Nephron (organoid): ENCODE measurements around the gene TMBIM1.

ENCODE experiments used
- H3K27ac Mint-ChIP-seq, 3 experiments: 2 replicates each; pipeline ENCODE4 v1.8.0; 2020; ENCODE audit warnings: mixed read lengths in 3 of 3, mild to moderate bottlenecking in 2 of 3, moderate library complexity in 1 of 3
- H3K27me3 Mint-ChIP-seq: 2 replicates; pipeline ENCODE4 v1.8.0; 2021; ENCODE audit warnings: low read depth, mild to moderate bottlenecking, moderate library complexity, mixed read lengths
- H3K36me3 Mint-ChIP-seq: 2 replicates; pipeline ENCODE4 v1.8.0; 2020; ENCODE audit warnings: low read depth, mixed read lengths
- H3K4me1 Mint-ChIP-seq: 2 replicates; pipeline ENCODE4 v1.8.0; 2020; ENCODE audit warnings: mixed read lengths
- H3K4me3 Mint-ChIP-seq, 3 experiments: 2 replicates each; pipeline ENCODE4 v1.8.0; 2020; ENCODE audit warnings: mild to moderate bottlenecking in 3 of 3, mixed read lengths in 3 of 3, moderate library complexity in 2 of 3
- H3K9me3 Mint-ChIP-seq: 2 replicates; pipeline ENCODE4 v1.8.0; 2020; ENCODE audit warnings: mixed read lengths
- CTCF ChIP-seq, 3 experiments: fragments of 200-600 bp; sonication (generic); IDR thresholded peaks; one replicate each; pipeline ENCODE4 v1.5.0; 2021; ENCODE audit warnings: antibody characterized with exemption in 3 of 3; ENCODE audit not compliant: unreplicated experiment in 3 of 3

The TMBIM1 gene

GRCh38 chr2:218306184-218306920 is 14.0 kb upstream of the TMBIM1 start:
- peak overlapping the region in 1 of 3 experiments; percentile 67 for H3K27ac Mint-ChIP-seq
- H3K4me1 Mint-ChIP-seq, result peaks cover 6% of the 10 kb centered on the region
- H3K4me3 Mint-ChIP-seq, result no peak overlapping the region
- no peaks in the 10 kb centered on the region for H3K9me3 Mint-ChIP-seq
- H3K36me3 Mint-ChIP-seq, result no peaks in the 10 kb centered on the region
- no peak for TF ChIP-seq CTCF (IDR thresholded peaks at IDR 0.05; ENCODE audit: unreplicated experiment in 3 of 3)
- no peaks in the 10 kb centered on the region for H3K27me3 Mint-ChIP-seq

- H3K36me3 Mint-ChIP-seq, result no peaks in the 10 kb centered on the region
- peak overlapping the region in 1 of 3 experiments; percentile 67 for H3K27ac Mint-ChIP-seq
- no peak overlapping the region for H3K4me3 Mint-ChIP-seq
- no peak for TF ChIP-seq CTCF (IDR thresholded peaks at IDR 0.05; ENCODE audit: unreplicated experiment in 3 of 3)
- no peaks in the 10 kb centered on the region for H3K9me3 Mint-ChIP-seq
- no peaks in the 10 kb centered on the region for H3K27me3 Mint-ChIP-seq
- no peaks in the 10 kb centered on the region for H3K4me1 Mint-ChIP-seq
These were observed 13.1 kb upstream of the TMBIM1 start for GRCh38 chr2:218305383-218305782.

- H3K27ac Mint-ChIP-seq, result peak overlapping the region; percentile 62 to 85 (median 62)
- TF ChIP-seq CTCF (IDR thresholded peaks at IDR 0.05; ENCODE audit: unreplicated experiment in 3 of 3), result peak; percentile 95 to 97 (median 95)
- H3K9me3 Mint-ChIP-seq, result no peaks in the 10 kb centered on the region
- no peak overlapping the region for H3K4me3 Mint-ChIP-seq
- H3K4me1 Mint-ChIP-seq, result peaks cover 2% of the 10 kb centered on the region
- H3K27me3 Mint-ChIP-seq, result no peaks in the 10 kb centered on the region
- no peaks in the 10 kb centered on the region for H3K36me3 Mint-ChIP-seq
These were observed 9.0 kb upstream of the TMBIM1 start for GRCh38 chr2:218301176-218301819.

GRCh38 chr2:218300141-218300540 is 7.8 kb upstream of the TMBIM1 start:
- H3K36me3 Mint-ChIP-seq, result no peaks in the 10 kb centered on the region
- no peaks in the 10 kb centered on the region for H3K27me3 Mint-ChIP-seq
- no peaks in the 10 kb centered on the region for H3K9me3 Mint-ChIP-seq

GRCh38 chr2:218298314-218298875 is 6.1 kb upstream of the TMBIM1 start:
- no peak for TF ChIP-seq CTCF (IDR thresholded peaks at IDR 0.05; ENCODE audit: unreplicated experiment in 3 of 3)
- H3K4me1 Mint-ChIP-seq, result peaks cover 25% of the 10 kb centered on the region
- no peak overlapping the region for H3K27ac Mint-ChIP-seq
- no peaks in the 10 kb centered on the region for H3K9me3 Mint-ChIP-seq
- H3K4me3 Mint-ChIP-seq, result no peak overlapping the region
- no peaks in the 10 kb centered on the region for H3K36me3 Mint-ChIP-seq
- no peaks in the 10 kb centered on the region for H3K27me3 Mint-ChIP-seq

More at GRCh38 chr2:218300141-218300540, 7.8 kb upstream of the TMBIM1 start:
- peaks cover 11% of the 10 kb centered on the region for H3K4me1 Mint-ChIP-seq
- peak overlapping the region in 2 of 3 experiments; percentile 3 to 8 for H3K27ac Mint-ChIP-seq
- no peak for TF ChIP-seq CTCF (IDR thresholded peaks at IDR 0.05; ENCODE audit: unreplicated experiment in 3 of 3)
- H3K4me3 Mint-ChIP-seq, result no peak overlapping the region
